Measurements from ENCODE around the gene MYBPC3.

Gene MYBPC3

DNA sequence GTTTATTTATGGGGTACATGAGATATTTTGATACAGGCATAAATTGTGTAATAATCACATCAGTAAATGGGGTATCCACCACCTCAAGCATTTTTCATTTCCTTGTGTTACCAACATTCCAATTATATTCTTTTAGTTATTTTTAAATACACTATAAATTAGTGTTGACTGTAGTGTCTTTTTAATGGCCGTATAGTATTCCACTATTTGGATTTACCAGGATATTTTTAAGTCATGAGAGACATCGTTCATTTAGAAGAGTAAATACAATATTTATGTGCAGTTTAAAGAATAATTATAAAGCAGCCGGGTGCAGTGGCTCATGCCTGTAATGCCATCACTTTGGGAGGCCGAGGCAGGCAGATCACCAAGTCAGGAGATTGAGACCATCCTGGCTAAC lies 32.0 kb upstream of the MYBPC3 start:
- Histone ChIP-seq H3K4me1 (ENCODE audit: control insufficient read depth, insufficient read depth, low read length, poor library complexity, severe bottlenecking) (peaks cover 2% of the 10 kb centered on the region), H3K27me3 (replicated peaks; ENCODE audit: control insufficient read depth, insufficient read depth, low read length, poor library complexity, severe bottlenecking) (no peaks in the 10 kb centered on the region)

DNA sequence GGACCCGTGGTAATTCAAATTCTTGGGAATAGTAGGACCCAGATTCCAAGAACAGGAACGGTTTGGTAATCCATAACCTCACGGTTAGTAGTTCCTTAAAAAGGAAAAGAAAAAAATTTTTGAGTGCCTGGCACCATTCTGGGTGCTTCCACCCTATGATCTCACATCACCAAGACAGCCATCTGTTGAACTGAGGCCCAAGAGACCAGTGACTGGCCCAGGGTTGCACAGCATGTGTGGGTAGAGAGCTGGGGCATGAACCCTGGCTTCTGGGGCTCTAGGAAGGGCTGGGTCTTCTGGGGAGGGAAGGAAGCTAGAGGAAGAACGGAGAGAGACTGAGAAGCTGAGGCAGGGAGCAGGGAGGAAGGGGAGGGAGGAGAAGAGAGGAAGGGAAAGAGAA lies 30.6 kb upstream of the MYBPC3 start:
- H3K27ac ChIP-seq (ENCODE audit: insufficient read depth, low read length, poor library complexity, severe bottlenecking) = no peak overlapping the region
- H3K36me3 ChIP-seq (ENCODE audit: control insufficient read depth, insufficient read depth, low read length) = no peaks in the 10 kb centered on the region
- H3K9me3 ChIP-seq (ENCODE audit: control insufficient read depth, low read length) = no peaks in the 10 kb centered on the region
- H3K4me1 ChIP-seq (ENCODE audit: control insufficient read depth, insufficient read depth, low read length, poor library complexity, severe bottlenecking) = no peaks in the 10 kb centered on the region
- H3K4me3 ChIP-seq (ENCODE audit: insufficient read depth, low read depth, low read length, poor library complexity, severe bottlenecking) = no peak overlapping the region
- DNase-seq = no peak
- H3K27me3 ChIP-seq (replicated peaks; ENCODE audit: control insufficient read depth, insufficient read depth, low read length, poor library complexity, severe bottlenecking) = no peaks in the 10 kb centered on the region

More for the DNA sequence above, 32.0 kb upstream of the MYBPC3 start:
- H3K36me3 ChIP-seq (ENCODE audit: control insufficient read depth, insufficient read depth, low read length) = no peaks in the 10 kb centered on the region
- DNase-seq = no peak
- H3K4me3 ChIP-seq (ENCODE audit: insufficient read depth, low read depth, low read length, poor library complexity, severe bottlenecking) = no peak overlapping the region
- no peak overlapping the region for H3K27ac ChIP-seq (ENCODE audit: insufficient read depth, low read length, poor library complexity, severe bottlenecking)
- H3K9me3 ChIP-seq (ENCODE audit: control insufficient read depth, low read length) = no peaks in the 10 kb centered on the region

DNA sequence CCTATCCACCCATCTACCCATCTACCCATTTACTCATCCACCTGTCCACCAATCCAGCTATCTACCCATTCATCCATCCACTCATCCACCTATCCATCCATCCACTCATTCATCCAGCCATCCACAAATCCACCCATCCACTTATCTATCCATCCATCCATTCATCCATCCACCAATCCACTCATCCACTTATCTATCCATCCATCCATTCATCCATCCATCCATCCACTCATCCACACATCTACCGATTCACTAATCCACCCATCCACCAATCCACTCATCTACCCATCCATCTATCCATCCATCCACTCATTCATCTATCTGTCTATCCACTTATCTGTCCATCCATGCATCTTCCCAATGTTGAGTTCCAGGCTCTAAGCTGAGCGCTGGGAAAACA lies 27.6 kb upstream of the MYBPC3 start:
- H3K27me3 ChIP-seq (replicated peaks; ENCODE audit: control insufficient read depth, insufficient read depth, low read length, poor library complexity, severe bottlenecking) = no peaks in the 10 kb centered on the region
- H3K4me3 ChIP-seq (ENCODE audit: insufficient read depth, low read depth, low read length, poor library complexity, severe bottlenecking) = no peak overlapping the region
- no peaks in the 10 kb centered on the region for H3K4me1 ChIP-seq (ENCODE audit: control insufficient read depth, insufficient read depth, low read length, poor library complexity, severe bottlenecking)
- DNase-seq = no peak
- H3K27ac ChIP-seq (ENCODE audit: insufficient read depth, low read length, poor library complexity, severe bottlenecking) = no peak overlapping the region
- no peaks in the 10 kb centered on the region for H3K9me3 ChIP-seq (ENCODE audit: control insufficient read depth, low read length)
- no peaks in the 10 kb centered on the region for H3K36me3 ChIP-seq (ENCODE audit: control insufficient read depth, insufficient read depth, low read length)

DNA sequence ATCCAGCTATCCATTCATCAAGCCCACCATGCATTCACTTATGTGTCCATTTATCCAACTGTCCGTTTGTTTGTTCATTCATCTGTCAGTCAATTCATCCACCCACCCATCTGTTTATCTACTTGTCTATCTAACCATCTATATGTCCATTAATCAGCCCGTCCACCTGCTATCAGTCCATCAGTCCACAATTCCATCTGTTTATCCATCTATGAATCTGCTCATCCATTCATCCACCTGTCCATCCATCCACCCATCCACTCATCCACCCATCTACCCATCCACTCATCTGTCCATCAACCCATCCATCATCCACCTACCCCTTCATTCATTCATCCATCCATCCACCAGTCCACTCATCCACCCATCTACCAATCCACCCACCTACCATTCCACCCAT lies 26.8 kb upstream of the MYBPC3 start:
- no peak overlapping the region for H3K4me3 ChIP-seq (ENCODE audit: insufficient read depth, low read depth, low read length, poor library complexity, severe bottlenecking)
- H3K27ac ChIP-seq (ENCODE audit: insufficient read depth, low read length, poor library complexity, severe bottlenecking) = no peak overlapping the region
- no peaks in the 10 kb centered on the region for H3K27me3 ChIP-seq (replicated peaks; ENCODE audit: control insufficient read depth, insufficient read depth, low read length, poor library complexity, severe bottlenecking)
- no peaks in the 10 kb centered on the region for H3K36me3 ChIP-seq (ENCODE audit: control insufficient read depth, insufficient read depth, low read length)
- no peaks in the 10 kb centered on the region for H3K9me3 ChIP-seq (ENCODE audit: control insufficient read depth, low read length)
- no peaks in the 10 kb centered on the region for H3K4me1 ChIP-seq (ENCODE audit: control insufficient read depth, insufficient read depth, low read length, poor library complexity, severe bottlenecking)
- DNase-seq = no peak

DNA sequence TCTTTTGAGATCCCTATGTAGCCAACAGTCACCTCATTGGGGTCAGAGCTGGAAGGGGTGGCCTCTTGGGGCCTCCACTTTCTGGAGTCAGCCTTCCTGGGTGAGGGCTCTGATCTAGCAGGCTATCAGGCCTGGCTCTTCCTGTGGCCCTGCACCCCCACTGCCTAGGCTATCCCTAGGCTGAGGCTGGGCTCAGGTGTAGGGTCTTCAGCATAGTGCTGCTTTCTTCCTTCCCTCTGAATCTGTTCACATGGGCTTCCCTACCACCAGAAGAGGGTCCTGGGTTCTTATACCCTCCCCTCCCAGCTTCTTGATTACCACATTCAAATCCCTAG lies 26.3 kb upstream of the MYBPC3 start:
- no peaks in the 10 kb centered on the region for H3K9me3 ChIP-seq (ENCODE audit: control insufficient read depth, low read length)
- no peak for DNase-seq
- no peaks in the 10 kb centered on the region for H3K27me3 ChIP-seq (replicated peaks; ENCODE audit: control insufficient read depth, insufficient read depth, low read length, poor library complexity, severe bottlenecking)
- no peaks in the 10 kb centered on the region for H3K36me3 ChIP-seq (ENCODE audit: control insufficient read depth, insufficient read depth, low read length)
- no peak overlapping the region for H3K27ac ChIP-seq (ENCODE audit: insufficient read depth, low read length, poor library complexity, severe bottlenecking)
- no peak overlapping the region for H3K4me3 ChIP-seq (ENCODE audit: insufficient read depth, low read depth, low read length, poor library complexity, severe bottlenecking)
- no peaks in the 10 kb centered on the region for H3K4me1 ChIP-seq (ENCODE audit: control insufficient read depth, insufficient read depth, low read length, poor library complexity, severe bottlenecking)

DNA sequence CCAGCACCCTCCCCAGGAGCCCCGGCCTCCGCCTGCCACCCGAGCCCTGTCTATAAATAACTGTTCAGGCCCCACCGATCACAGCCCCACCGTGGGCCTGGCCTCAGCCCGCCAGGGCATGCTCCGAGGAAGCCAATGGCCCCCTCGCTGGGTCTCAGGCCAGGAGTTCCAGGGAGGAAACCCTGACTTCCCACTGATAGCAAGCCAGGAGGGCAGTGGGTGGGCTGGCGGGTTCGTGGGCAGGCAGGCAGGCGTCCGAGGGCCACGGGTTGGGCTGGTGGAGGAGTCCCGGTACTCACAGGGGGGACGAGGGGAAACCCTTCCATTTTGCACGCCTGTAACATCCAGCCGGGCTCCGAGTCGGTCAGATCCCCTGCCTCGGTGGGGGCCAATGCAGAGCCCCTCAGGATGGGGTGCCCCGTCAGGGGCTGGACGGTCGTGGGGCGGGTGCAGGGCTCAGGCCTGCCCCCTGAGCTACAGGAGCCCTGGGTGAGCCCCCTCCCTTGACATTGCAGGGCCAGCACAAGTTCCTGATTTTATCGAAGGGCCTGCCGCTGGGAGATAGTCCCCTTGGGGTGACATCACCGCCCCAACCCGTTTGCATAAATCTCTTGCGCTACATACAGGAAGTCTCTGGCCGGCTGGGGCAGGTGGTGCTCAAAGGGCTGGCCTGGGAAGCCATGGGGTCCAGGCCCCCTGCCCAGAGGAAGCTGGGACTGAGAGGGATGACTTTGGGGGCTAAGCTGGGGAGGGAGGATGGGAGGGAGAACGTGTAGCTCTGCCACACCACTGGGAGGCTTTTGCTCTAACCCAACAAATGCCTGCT lies 25.7 kb upstream of the MYBPC3 start, which contains the start of gene SPI1:
TSS of gene SPI1 (minus strand) at position 538 of the 826 bp plus-strand sequence. CDS start at position 344, 194 bp downstream.
- H3K4me3 ChIP-seq (ENCODE audit: insufficient read depth, low read depth, low read length, poor library complexity, severe bottlenecking) = no peak within 1 kb of the TSS
- no peaks in the 10 kb centered on the region for H3K27me3 ChIP-seq (replicated peaks; ENCODE audit: control insufficient read depth, insufficient read depth, low read length, poor library complexity, severe bottlenecking)
- H3K4me1 ChIP-seq (ENCODE audit: control insufficient read depth, insufficient read depth, low read length, poor library complexity, severe bottlenecking) = no peaks in the 10 kb centered on the region
- H3K9me3 ChIP-seq (ENCODE audit: control insufficient read depth, low read length) = no peaks in the 10 kb centered on the region
- H3K27ac ChIP-seq (ENCODE audit: insufficient read depth, low read length, poor library complexity, severe bottlenecking) = no peak within 1 kb of the TSS
- no peaks in the 10 kb centered on the region for H3K36me3 ChIP-seq (ENCODE audit: control insufficient read depth, insufficient read depth, low read length)
- no peak for DNase-seq

DNA sequence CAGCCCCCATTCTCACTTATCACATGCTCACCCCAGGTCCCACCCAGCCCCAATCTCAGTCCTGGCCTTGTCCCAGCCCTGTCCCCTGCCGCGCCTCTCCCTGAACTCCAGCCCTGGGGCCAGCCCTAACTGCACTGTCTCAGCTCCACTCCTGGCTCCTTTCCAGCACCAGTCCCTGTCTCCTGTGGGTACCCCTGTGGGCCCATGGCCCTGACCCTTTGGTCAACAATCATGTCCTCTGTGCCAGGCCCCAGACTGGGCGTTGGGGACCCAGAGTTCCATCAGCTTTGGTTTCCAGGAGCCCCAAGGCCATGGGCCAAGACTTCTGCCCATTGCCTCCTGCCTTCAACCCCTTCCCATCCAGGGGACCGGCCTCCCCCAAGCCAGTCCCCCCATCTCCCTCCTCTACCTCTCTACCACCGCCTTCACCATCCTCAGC lies 25.1 kb upstream of the MYBPC3 start:
- H3K4me3 ChIP-seq (ENCODE audit: insufficient read depth, low read depth, low read length, poor library complexity, severe bottlenecking) = no peak overlapping the region
- no peaks in the 10 kb centered on the region for H3K36me3 ChIP-seq (ENCODE audit: control insufficient read depth, insufficient read depth, low read length)
- no peak for DNase-seq
- no peaks in the 10 kb centered on the region for H3K27me3 ChIP-seq (replicated peaks; ENCODE audit: control insufficient read depth, insufficient read depth, low read length, poor library complexity, severe bottlenecking)
- no peaks in the 10 kb centered on the region for H3K4me1 ChIP-seq (ENCODE audit: control insufficient read depth, insufficient read depth, low read length, poor library complexity, severe bottlenecking)
- no peak overlapping the region for H3K27ac ChIP-seq (ENCODE audit: insufficient read depth, low read length, poor library complexity, severe bottlenecking)
- H3K9me3 ChIP-seq (ENCODE audit: control insufficient read depth, low read length) = no peaks in the 10 kb centered on the region

DNA sequence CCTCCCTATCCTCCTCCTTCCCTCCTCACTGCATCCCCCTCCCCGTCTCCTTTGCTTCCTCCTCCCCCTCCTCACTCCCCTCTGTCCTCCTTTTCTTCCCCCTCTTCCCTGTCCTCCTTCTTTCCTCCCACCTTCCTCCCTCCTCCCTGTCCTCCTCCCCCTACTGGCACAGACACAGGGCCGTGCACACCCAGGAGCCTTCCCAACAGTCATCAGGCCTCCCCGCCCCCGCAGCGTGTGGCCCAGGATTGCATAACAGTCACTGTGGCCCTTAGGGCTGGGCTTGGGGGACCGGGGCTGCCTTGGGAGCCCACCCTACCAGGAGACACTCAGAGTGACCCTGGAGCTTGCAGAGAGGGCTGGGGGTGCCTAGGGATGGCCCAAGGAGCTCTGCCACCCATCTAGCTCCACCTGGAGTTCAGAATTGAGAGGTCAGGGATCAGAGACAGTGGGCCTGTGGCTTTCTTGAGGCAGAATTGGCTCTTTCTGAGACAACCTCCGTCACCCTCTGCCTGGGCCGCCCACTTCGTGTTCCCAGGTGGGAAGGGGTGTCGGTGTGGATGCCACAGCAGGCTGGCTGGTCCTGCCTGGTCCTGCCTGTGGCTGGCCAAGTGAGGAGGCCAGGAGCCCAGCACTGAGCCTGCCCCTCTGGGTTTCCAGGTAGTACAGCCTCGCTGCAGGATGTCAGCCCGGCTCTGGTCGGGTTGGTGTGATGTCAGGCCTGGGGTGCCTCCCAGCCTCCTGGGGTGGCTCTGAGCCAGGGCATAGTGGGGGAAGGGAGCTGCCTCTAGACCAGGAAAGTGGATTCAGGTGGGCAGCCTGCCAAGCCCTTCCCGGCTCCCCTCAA lies 24.2 kb upstream of the MYBPC3 start:
- Histone ChIP-seq H3K27ac (ENCODE audit: insufficient read depth, low read length, poor library complexity, severe bottlenecking) (no peak overlapping the region), H3K4me3 (ENCODE audit: insufficient read depth, low read depth, low read length, poor library complexity, severe bottlenecking) (no peak overlapping the region), H3K36me3 (ENCODE audit: control insufficient read depth, insufficient read depth, low read length) (no peaks in the 10 kb centered on the region), H3K27me3 (replicated peaks; ENCODE audit: control insufficient read depth, insufficient read depth, low read length, poor library complexity, severe bottlenecking) (no peaks in the 10 kb centered on the region), H3K4me1 (ENCODE audit: control insufficient read depth, insufficient read depth, low read length, poor library complexity, severe bottlenecking) (no peaks in the 10 kb centered on the region), H3K9me3 (ENCODE audit: control insufficient read depth, low read length) (no peaks in the 10 kb centered on the region)
- no peak for DNase-seq

DNA sequence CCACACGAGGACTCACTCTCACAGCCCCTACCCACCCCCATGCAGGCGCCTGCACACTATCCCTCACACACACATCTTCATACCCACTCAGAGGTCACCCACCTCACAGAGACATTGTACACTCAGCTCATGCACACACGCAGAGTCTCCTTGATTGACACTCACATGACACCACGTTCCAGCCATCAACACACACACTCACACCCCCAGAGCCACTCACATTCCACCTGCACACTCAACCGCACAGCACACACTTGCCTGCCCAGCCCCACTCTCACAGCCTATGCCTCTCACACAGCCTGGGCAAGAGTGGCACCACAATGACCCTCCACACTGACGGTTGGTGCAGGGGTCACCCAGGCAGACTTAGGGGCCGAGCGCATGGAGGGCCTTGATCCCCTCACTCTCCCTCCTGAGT lies 23.6 kb upstream of the MYBPC3 start:
- Histone ChIP-seq H3K36me3 (ENCODE audit: control insufficient read depth, insufficient read depth, low read length) (no peaks in the 10 kb centered on the region), H3K27me3 (replicated peaks; ENCODE audit: control insufficient read depth, insufficient read depth, low read length, poor library complexity, severe bottlenecking) (no peaks in the 10 kb centered on the region), H3K4me3 (ENCODE audit: insufficient read depth, low read depth, low read length, poor library complexity, severe bottlenecking) (no peak overlapping the region), H3K27ac (ENCODE audit: insufficient read depth, low read length, poor library complexity, severe bottlenecking) (no peak overlapping the region), H3K9me3 (ENCODE audit: control insufficient read depth, low read length) (no peaks in the 10 kb centered on the region), H3K4me1 (ENCODE audit: control insufficient read depth, insufficient read depth, low read length, poor library complexity, severe bottlenecking) (no peaks in the 10 kb centered on the region)
- DNase-seq = no peak

DNA sequence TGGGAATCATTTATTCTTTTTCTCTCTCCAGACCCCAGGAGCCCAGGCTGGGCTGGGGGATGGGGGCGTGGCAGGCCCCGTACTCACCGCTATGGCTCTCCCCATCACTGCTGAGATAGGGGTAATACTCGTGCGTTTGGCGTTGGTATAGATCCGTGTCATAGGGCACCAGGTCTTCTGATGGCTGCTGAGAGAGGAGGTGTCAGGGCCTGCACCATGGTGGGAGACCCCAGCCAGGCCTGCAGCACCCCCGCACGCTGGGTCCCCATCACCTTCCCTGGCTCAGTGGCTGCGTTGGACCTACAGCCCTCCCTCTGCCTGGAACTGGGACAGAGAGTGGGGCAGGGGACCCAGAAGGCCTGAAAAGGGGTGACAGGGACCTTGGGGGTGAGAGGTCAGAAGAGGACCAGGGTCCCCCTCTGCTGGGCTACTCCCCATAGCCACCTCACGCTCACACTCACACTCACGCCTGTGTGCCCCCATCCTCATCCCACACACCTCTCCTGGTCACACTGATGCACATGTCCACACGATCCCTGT lies 23.1 kb upstream of the MYBPC3 start:
- H3K4me3 ChIP-seq (ENCODE audit: insufficient read depth, low read depth, low read length, poor library complexity, severe bottlenecking) = no peak overlapping the region
- no peaks in the 10 kb centered on the region for H3K27me3 ChIP-seq (replicated peaks; ENCODE audit: control insufficient read depth, insufficient read depth, low read length, poor library complexity, severe bottlenecking)
- no peaks in the 10 kb centered on the region for H3K9me3 ChIP-seq (ENCODE audit: control insufficient read depth, low read length)
- no peak overlapping the region for H3K27ac ChIP-seq (ENCODE audit: insufficient read depth, low read length, poor library complexity, severe bottlenecking)
- H3K36me3 ChIP-seq (ENCODE audit: control insufficient read depth, insufficient read depth, low read length) = no peaks in the 10 kb centered on the region
- no peaks in the 10 kb centered on the region for H3K4me1 ChIP-seq (ENCODE audit: control insufficient read depth, insufficient read depth, low read length, poor library complexity, severe bottlenecking)
- DNase-seq = no peak

Measured in effector memory CD4-positive, alpha-beta T cell (primary cell).